ENCODE data around the gene IGF2BP2.

IGF2BP2 gene

GRCh38 chr3:185656321-185656840 lies 168.5 kb downstream of the IGF2BP2 start:
- TF ChIP-seq CTCF (IDR thresholded peaks at IDR 0.05), result no peak

- TF ChIP-seq CTCF (IDR thresholded peaks at IDR 0.05), result no peak
These were observed 169.2 kb downstream of the IGF2BP2 start for GRCh38 chr3:185655426-185656320.

GRCh38 chr3:185654758-185655145 lies 170.1 kb downstream of the IGF2BP2 start:
- TF ChIP-seq CTCF (IDR thresholded peaks at IDR 0.05), result no peak

- TF ChIP-seq CTCF (IDR thresholded peaks at IDR 0.05), result no peak
These were observed 170.7 kb downstream of the IGF2BP2 start for GRCh38 chr3:185653949-185654757.

GRCh38 chr3:185651971-185652370 lies 172.9 kb downstream of the IGF2BP2 start:
- no peak for TF ChIP-seq CTCF (IDR thresholded peaks at IDR 0.05)

GRCh38 chr3:185649414-185649813 lies 175.4 kb downstream of the IGF2BP2 start:
- TF ChIP-seq CTCF (IDR thresholded peaks at IDR 0.05), result no peak

- no peak for TF ChIP-seq CTCF (IDR thresholded peaks at IDR 0.05)
These were observed 176.4 kb downstream of the IGF2BP2 start for GRCh38 chr3:185648396-185648795.
